Measurements from ENCODE around the gene ZNF256.

DNA sequence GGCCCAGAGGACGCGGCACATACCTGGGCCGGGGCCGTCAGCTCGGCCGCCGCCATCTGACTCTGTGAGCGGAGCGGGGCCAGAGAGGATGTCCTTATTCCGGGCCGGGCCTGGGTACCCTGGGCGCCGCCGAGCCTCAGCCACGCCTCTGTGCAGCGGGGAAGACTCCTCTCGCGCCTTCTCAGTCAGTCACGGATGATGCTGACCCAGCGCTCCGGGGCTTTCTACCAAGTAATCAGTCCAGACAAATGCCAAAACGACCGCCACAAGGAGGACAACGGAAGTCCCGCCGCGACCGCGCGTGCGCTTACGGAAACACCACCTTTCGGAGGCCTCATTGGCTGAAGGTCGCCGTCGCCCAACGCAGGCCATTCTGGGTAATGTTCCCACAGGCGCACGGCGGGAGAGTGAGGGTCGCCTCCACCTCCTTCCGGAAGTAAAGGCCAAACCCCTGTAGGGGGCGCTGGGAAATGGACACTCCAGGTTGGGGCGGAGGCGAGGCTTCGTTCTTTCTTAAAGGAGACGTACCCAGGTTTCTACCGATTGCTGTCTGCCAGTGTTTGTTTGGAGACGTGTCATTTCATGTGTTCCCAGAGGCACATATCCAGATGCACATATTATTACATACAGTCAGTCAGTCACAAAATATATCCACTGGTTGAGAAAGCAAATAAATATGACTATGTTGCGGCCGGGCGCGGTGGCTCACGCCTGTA lies at the start of gene ZNF256:
- TF ChIP-seq CTCF (IDR thresholded peaks at IDR 0.05 in 4 of 5, conservative IDR thresholded peaks at IDR 0.05 in 1 of 5) (peak; percentile 32 to 67 (median 62)), POLR2A (IDR thresholded peaks at IDR 0.05) (peak in 1 of 2 donors; percentile 25)

Data from gastrocnemius medialis (tissue), 4 donors.